Measurements from ENCODE around the gene GTF3C1.
"Not testable (repeated sequence)": the region's sequence is repeated elsewhere in the genome, so short reads cannot be mapped to it uniquely, and the experiment has no call there.

GTF3C1 gene, protein sequence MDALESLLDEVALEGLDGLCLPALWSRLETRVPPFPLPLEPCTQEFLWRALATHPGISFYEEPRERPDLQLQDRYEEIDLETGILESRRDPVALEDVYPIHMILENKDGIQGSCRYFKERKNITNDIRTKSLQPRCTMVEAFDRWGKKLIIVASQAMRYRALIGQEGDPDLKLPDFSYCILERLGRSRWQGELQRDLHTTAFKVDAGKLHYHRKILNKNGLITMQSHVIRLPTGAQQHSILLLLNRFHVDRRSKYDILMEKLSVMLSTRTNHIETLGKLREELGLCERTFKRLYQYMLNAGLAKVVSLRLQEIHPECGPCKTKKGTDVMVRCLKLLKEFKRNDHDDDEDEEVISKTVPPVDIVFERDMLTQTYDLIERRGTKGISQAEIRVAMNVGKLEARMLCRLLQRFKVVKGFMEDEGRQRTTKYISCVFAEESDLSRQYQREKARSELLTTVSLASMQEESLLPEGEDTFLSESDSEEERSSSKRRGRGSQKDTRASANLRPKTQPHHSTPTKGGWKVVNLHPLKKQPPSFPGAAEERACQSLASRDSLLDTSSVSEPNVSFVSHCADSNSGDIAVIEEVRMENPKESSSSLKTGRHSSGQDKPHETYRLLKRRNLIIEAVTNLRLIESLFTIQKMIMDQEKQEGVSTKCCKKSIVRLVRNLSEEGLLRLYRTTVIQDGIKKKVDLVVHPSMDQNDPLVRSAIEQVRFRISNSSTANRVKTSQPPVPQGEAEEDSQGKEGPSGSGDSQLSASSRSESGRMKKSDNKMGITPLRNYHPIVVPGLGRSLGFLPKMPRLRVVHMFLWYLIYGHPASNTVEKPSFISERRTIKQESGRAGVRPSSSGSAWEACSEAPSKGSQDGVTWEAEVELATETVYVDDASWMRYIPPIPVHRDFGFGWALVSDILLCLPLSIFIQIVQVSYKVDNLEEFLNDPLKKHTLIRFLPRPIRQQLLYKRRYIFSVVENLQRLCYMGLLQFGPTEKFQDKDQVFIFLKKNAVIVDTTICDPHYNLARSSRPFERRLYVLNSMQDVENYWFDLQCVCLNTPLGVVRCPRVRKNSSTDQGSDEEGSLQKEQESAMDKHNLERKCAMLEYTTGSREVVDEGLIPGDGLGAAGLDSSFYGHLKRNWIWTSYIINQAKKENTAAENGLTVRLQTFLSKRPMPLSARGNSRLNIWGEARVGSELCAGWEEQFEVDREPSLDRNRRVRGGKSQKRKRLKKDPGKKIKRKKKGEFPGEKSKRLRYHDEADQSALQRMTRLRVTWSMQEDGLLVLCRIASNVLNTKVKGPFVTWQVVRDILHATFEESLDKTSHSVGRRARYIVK (N-terminal part only)

DNA sequence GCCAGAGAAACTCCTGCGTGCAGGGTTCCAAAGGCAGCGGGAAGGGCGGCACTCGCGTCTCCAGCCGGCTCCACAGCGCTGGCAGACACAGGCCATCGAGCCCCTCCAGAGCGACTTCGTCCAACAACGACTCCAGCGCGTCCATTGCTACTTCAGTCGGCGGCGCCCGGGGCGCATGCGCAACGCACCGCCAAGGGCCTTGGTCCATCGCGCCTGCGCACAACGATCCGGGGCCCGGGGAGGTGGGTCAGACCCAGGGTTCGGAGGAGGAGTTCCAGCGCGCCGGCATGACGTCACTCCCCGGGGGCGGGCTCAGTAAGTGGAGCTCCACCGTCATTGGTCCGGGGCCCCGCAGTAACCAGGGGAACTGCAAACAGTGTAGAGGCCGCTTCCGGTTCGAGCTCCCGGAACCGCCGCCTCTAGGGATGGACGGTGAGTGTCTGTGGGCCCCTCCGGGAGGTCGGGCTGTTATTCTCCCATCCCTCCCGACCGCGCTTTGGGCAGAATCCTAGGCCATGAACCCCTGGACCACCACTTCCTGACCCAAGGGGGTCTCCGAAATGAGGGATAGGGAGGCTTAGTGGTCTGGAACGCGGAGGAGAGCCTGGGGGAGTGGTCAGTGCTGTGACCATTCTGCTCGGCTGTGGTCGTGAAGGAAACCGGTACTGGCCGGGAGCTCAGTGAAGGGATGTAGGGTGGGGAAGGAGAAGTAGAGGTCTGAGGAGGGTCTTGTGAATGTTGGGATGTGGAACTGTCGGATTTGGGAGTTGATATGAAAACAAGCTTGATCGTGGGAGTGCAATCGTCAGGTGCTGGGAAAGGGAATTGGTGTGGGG lies at the start of gene GTF3C1, which contains the start of gene KATNIP:
GTF3C1 (minus strand) TSS at position 168 of the 836 bp plus-strand sequence; CDS start at position 145, 23 bp downstream.
KATNIP (plus strand) TSS at position 399 of the 836 bp plus-strand sequence; CDS start at position 426, 27 bp downstream.
- DNase-seq (ENCODE audit: low spot score) = peak; percentile 100

- no peak for DNase-seq (ENCODE audit: low spot score)
These were observed 49.3 kb upstream of the GTF3C1 start for GRCh38 chr16:27598931-27599565.

- no peak for DNase-seq (ENCODE audit: low spot score)
These were observed 48.5 kb upstream of the GTF3C1 start for GRCh38 chr16:27598220-27598619.

GRCh38 chr16:27597361-27597760 lies 47.6 kb upstream of the GTF3C1 start:
- no peak for DNase-seq (ENCODE audit: low spot score)

- DNase-seq (ENCODE audit: low spot score) = no peak
These were observed 46.7 kb upstream of the GTF3C1 start for GRCh38 chr16:27596411-27596810.

- no peak for DNase-seq (ENCODE audit: low spot score)
These were observed 46.3 kb upstream of the GTF3C1 start for GRCh38 chr16:27595993-27596392.

GRCh38 chr16:27595475-27595874 lies 45.8 kb upstream of the GTF3C1 start:
- no peak for DNase-seq (ENCODE audit: low spot score)

- DNase-seq (ENCODE audit: low spot score) = no peak
These were observed 42.1 kb upstream of the GTF3C1 start for GRCh38 chr16:27591837-27592236.

- DNase-seq (ENCODE audit: low spot score) = no peak
These were observed 38.3 kb upstream of the GTF3C1 start for GRCh38 chr16:27588057-27588456.

- no peak for DNase-seq (ENCODE audit: low spot score)
These were observed 37.0 kb upstream of the GTF3C1 start for GRCh38 chr16:27586711-27587110.

- no peak for DNase-seq (ENCODE audit: low spot score)
These were observed 35.5 kb upstream of the GTF3C1 start for GRCh38 chr16:27585200-27585599.

GRCh38 chr16:27583634-27584033 lies 33.9 kb upstream of the GTF3C1 start:
- no peak for DNase-seq (ENCODE audit: low spot score)

- DNase-seq (ENCODE audit: low spot score) = no peak
These were observed 33.2 kb upstream of the GTF3C1 start for GRCh38 chr16:27582883-27583282.

DNA sequence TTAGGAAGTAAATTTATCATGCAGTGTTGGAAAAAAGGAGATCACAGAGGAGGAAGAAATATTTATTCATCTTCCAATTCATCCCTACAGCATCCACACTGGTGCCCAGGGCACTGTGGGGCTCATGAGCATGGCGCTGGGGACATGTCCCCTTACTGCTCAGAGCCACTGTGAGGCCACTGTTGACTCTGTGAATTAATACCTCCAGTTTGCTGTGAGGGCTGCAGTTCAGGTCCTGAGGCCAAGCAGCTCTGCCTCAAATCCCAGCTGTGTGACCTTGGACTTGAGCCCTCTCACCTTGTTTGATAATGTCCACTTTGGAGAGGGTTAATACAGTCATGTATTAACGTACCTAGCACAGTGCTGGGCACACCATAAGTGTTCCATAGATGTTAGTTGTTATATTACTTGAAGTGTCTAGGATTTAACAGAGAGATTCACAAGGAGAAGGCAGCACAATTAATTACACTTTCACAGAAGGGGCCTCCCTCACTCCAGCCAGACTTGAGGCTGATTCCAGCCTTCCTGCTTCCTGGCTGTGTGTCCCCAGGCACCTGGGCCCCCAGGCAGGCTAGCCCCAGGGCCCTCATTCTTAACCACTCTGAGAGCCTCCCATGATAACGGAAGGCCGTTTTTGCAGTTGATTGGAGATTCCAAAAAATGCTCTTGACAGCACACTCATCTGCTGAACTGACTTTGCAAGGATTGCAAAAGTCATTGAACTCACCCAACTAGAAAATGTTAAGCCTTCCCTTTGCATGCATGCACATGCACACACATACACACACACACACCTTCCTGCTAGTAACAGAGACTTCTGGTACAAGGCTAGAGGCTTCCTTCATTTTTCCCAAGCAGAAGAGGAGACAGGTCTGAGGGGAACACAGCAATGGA lies 29.6 kb upstream of the GTF3C1 start:
- no peak for DNase-seq (ENCODE audit: low spot score)

- DNase-seq (ENCODE audit: low spot score) = no peak
These were observed 27.0 kb upstream of the GTF3C1 start for GRCh38 chr16:27576729-27577128.

DNA sequence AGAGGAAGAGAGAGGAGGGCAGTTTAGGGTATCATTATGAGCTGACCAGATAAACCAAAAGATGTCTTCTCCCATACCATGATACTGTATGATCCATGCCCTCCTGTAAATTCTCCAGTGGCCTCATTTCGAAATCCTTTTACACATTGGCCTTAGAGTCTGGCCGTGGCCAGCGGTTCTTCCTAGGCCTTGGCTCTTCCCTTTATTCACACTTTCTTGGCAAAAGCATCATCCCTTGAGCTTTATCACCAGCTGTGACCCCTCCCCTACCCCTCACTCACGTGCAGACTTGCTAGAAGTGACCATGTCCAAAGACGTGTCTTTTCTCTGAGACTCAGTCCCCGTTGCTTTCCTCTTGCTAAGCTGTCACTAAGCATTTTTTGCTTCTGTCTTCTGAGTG lies 23.0 kb upstream of the GTF3C1 start:
- no peak for DNase-seq (ENCODE audit: low spot score)

DNA sequence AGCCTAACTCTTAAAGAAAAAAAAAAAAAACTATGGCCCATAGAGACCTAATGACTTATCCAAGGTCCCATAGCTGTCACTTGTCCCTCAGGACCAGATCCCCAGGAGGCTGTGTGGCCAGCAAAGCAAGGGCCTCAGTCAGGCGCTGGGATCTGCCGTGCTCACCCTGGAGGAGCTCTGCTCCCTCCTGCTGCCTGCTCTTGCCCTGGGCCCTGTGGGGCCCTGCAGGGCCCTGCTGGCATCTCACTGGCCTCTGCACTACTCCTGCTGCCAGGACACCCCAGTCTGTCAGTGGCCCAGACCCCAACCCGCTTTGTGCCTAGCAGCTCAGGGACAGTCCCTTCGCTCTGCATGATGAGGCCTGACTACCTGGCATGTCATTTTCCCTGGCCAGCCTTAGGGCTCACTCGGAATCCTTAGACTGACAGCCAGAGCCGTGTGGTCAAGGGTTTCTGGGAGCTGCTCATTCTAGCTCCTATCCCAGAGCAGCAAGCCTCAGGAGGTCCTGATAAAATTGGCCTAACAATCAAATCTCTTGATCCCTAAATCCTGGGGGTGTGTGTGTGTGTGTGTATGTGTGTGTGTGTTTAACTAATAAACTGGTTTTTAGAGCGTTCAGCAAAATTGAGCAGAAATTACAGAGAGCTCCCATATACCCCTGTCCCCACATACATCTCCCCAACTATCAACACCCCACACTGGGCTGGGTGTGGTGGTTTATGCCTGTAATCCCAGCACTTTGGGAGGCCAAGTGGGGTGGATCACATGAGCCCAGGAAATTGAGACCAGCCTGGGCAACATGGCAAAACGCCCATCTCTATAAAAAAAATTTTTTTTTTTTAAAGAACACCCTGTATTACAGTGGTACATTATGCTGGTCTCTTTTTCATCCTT lies 22.0 kb upstream of the GTF3C1 start:
- no peak for DNase-seq (ENCODE audit: low spot score)

DNA sequence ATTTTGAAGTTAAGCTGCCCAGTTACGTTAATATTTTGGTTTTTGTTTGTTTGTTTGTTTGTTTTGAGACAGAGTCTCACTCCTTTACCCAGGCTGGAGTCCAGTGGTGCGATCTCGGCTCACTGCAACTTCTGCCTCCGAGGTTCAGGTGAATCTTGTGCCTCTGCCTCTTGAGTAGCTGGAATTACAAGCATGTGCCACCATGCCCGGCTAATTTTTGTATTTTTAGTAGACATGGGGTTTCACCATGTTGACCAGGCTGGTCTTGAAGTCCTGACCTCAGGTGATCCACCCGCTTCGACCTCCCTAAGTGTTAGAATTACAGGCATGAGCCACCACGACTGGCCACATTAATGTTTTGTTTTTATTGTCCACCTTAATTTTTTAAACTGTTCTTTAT lies 21.3 kb upstream of the GTF3C1 start:
- not testable (repeated sequence) for DNase-seq (ENCODE audit: low spot score)
